Epidermal melanocyte (primary cell): Measurements from ENCODE around the gene FZD1.
"Not testable (repeated sequence)": the region's sequence is repeated elsewhere in the genome, so short reads cannot be mapped to it uniquely, and the experiment has no call there.

Experiments
- DNase-seq: peaks from one replicate; pipeline ENCODE4 v3.0.0; 2011; ENCODE audit warnings: low spot score; ENCODE audit not compliant: insufficient read length

Gene FZD1

DNA sequence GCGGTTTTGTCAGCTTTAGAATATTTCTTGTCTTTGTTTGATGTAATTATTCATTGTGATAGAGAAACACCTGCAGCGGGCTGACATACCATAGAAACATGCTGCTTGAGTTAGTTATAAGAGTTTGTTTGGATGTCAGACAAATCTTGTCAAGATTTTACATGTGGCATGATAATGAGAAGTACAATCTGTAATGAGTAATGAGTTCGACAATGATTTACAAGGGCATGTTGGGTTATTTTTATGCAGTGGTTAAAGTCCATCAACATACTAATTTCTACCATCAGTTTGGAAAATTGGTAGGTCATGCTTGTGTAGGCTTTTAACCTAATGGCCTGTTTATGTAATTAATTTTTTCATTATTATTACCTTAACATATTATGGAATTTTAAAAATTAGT, 31.3 kb downstream of the FZD1 start:
- DNase-seq: no peak

DNA sequence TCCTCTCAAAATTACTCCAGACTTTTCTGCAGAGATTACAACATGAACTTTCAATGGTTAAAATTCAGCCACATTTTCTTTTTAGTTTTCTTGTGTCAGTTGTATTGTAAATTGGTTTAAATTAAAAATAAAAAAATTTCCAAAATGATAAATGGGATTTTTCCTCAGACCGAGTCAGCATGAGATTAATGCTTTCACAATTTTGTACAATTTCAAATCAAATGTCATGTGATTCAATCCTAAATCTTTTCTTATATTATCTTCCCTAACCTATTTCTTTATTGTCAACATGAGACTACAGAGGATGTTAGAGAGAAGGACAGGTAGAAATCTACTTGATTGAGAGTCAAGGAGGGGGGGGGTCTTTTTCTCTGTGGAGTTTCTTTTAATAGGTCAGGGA, 33.7 kb downstream of the FZD1 start:
- DNase-seq: no peak

DNA sequence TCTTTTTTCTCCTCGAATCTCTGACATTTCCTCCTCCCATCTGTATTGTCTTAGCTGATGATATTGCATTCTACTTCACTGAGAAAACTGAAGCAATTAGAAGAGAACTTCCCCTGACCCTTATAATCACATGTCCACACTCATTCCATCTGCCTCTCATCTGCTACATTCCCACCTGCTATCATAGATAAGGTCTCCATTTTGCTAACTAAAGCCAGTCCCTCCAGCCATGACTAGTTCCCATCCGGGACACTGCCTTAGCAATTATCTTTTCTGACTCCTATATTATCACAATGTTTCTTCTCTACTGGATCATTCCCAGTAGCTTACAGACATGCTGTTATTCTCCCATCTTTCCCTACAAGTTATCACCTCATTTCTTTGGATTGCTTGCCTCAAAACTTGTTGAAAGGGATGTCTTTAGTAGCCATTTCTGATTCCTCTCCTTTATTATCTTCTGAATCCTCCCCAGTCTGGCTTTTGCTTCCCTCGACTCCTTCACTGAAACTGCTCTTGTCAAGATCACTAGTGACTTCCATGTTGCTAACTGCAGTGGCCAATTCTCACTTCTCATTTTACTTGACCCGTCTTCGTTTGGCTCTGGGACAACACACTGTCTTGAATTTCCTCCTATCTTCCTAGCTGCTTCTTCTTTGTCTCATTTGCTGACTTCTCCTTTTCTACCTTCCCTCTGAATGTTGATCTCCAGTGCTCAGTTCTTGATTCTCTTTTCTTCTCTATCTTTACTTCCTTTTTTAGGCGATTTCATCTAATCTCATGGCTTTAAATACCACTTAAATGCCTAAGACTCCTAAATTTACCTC, 35.9 kb downstream of the FZD1 start:
- no peak for DNase-seq

DNA sequence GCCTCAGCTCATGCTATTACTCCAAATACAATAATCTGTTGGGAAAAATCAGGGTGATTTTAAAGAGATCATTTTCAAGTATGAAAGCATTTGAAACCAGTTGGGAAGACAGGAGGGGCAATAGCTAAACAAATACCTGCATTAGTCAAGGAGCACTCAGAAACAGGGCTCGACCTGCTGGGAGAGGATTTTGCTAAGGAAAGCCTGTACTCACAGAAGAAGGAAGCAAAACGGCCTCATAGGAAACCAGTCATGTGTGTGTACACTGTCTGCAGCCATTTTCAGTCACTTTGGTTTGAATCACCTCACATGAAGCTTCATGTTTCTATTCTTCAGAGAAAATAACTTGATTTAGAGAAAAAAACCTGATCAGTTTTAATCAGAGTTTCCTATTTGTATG, 38.6 kb downstream of the FZD1 start:
- DNase-seq: no peak

DNA sequence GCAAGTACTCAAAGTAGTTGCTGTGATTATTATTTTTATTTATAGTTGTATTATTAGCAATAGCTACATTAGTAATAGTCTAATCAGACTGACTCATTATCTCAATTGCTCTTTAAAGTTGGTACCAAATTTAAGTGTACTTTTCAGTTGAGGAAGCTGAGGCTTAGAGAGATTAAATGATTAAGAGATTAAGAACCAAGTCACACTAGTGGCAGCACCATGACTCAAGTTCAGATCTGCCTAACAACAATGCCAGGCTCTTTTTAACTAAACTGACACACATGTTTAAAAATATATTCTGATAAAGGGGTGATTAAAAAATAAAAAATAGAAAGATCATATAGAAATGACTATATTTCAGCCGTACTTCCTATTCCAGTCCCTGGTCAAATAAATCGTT, 42.0 kb downstream of the FZD1 start:
- DNase-seq: no peak

DNA sequence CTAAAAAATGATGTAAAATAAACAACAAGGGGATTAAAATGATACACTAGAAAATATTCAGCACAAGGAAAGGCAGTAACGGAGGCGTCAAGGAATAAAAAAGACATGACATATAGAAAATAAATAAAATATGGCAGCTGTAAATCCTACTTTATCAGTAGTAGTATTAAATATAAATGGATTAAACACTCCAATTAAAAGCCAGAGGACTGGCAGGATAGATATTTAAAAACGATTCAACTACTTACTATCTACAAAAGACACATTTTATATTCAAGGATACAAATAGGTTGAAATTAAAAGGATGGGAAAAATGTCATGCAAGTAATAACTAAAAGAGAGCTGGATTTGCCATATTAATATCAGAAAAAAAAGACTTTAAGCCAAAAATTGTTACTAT, 43.2 kb downstream of the FZD1 start:
- DNase-seq: no peak

DNA sequence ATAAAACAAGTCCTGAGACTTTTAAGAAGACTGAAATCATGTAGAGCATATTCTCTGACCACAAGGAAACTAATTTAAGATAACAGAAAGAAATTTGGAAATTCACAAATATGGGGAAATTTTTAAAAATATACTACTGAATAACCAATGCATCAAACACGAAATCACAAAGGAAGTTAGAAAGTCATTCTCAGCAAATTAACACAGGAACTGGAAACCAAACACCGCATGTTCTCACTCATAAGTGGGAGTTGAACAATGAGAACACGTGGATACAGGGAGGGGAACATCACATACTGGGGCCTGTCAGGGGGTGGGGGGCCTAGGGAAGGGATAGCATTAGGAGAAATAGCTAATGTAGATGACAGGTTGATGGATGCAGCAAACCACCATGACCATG, 44.0 kb downstream of the FZD1 start:
- not testable (repeated sequence) for DNase-seq

DNA sequence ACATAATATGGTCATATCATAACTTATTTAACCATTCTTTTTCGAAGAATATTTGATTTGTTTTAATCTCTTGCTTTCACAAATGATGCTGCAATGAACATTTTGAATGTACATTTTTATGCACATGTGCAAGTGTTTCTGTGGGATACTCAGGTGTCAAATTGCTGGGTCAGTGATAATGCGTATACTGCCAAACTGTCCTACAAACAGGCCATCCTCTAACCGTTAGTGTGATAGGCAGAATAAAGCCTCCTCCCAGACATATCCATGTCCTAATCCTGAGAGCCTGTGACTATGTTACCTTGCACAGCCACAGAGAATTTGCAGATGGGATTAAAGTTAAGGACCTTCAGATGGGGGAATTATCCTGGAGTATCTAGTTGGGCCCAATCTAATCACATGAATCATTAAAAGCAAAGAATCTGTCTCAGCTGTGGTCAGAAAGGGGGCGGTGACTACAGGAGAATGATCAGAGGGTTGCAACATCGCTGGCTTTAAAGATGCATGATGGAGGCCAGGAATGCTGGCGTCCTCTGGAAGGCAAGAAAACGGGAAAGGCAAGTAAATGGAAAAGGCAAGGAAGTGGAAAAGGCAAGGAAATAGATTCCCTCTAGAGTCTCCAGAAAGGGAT, 46.7 kb downstream of the FZD1 start:
- no peak for DNase-seq

DNA sequence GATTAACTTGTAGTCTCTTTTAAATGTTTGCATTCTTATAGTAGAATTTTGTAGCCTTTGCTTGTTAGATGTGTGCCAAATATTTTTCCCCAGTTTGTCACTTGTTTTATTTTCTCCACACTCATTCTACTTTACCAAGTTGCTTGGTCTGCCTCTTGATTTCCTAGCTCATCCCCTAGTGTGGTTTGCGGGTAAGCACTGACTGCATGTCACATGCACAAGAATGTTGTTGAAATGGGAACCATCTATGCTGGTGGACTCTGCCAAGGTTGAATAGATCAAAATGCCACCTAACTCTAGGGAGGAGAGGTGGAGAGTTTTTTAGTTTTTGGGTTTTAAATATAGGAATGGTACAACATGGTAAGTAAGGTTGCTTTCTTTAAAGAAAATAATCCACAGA, 47.6 kb downstream of the FZD1 start:
- DNase-seq: no peak

DNA sequence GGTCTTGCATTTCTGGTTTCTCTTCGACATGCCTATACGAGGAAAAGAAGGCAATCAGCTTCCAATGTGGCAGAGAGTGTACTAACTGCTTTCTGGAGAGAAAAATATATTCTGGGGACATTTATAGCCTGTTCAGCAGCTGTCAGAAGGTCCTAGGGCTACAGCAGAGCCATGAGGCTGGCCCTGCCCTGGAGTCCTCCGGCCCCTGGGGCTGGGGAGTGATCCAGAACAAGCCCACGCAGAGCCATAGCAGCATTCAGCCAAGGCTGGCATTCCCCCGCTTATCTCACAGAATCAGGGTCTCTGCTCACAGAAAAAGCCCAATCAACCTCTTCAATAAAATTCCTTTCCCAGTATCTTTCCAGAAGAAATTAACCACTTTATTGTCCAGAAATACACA, 48.9 kb downstream of the FZD1 start:
- DNase-seq: no peak

DNA sequence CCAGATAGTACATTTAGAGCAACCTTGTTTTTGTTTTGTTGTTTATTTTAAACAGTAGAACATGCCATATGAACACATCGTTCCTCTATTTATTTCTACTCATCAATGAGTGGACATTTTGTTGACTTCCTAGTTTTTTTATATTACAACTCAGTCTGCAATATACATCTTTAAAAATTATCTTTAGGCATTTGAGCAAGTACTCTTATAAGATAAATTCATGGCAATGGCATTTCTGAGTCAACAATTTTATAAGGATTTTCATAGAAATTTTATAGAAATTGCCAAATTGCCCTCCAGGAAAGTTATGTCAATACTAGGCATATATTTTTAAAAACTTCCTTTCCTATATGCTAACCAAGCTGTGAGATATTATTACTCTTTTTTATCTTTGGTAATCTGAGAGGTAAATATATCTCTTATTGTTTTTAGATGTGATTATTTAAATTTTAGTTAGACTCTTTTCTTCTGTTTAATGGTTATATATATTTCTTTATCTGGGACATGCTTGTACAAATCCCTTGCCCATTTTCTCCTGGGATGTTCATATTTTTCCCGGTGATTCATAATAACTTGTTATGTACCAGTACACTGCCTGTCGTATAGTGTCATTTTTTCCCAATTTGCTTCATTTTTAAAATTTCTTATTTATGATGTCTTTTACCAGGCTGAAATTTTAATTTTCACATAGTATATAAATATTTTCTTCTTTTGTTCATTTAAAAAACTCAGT, 50.5 kb downstream of the FZD1 start:
- DNase-seq: no peak

DNA sequence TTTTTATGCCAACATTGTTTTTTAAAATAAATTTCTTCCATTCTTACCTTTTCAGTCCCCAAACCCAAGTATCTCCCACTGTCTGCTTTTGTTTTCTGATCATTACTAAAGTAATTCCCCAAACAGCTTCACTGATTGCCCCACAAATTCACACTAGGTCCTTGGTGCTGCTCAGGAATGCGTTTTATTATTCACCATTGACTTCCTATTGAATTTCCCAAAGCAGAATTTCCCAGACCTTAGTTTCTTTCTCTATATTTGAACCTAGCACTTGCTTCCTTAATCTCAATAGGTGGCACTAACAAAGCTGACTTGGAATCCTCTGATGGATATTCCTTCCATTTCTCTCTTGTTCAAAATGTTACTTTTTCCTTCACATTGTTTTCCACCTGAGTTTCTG, 52.2 kb downstream of the FZD1 start:
- no peak for DNase-seq

DNA sequence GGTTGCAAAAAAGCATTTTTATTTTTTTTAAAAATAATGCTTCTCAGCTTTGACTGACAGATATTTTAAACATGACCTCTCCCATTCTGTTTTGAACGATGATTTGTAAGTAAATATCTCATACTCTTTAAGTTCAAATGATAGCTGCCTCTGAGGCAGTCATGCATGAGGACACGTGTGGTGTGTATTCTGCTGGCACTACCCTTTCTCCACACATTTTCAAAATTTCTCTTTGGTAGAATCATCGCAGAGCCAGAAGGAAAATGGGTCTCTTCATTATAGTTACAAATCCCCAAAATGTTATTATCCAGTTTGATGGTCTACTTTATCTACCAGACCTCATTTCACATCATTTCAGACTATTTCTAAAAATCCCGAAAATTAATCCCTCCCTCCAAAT, 55.1 kb downstream of the FZD1 start:
- DNase-seq: no peak

DNA sequence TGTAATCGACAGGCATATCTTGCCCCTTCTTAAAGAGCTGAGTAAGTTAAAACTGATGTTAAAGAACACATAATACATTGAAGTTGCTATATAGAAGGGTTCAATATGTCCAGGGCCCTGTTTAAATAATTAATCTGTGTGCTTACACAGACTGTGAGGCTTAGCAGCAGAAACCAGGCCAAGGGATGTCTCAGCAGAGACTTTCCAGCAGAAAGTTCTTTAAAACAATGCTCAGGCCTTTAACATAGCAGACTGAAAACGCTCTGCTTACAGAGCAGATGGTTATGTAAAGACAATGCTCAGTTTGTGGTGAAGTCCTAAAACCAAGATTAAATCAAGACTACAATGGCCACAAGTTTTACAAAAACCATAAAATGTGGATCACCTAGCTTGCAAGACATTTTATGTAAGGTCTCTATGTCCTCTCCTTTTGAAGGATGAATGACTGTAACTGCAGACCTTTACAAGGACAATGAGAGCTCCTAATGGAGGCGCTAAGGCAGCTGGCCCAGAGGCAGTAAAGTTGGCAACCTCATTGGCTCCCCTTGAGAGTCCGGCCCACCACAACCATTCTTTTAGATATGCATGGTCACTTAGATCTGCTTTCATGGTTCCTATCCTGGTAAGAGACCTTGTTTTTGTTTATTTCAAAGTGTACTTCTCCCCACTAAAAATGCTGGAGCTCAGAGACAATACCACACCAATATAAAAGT, 56.3 kb downstream of the FZD1 start:
- DNase-seq: no peak
